Measurements from ENCODE around the gene SGMS1.
"Not testable (repeated sequence)": the region's sequence is repeated elsewhere in the genome, so short reads cannot be mapped to it uniquely, and the experiment has no call there.

Gene SGMS1

GRCh38 chr10:50272531-50272930 lies 351.2 kb downstream of the SGMS1 start:
- DNase-seq (ENCODE audit: low spot score): no peak
- no peaks in the 10 kb centered on the region for H3K9me3 ChIP-seq (replicated peaks in 1 of 2; ENCODE audit: control insufficient read depth in 2 of 2, insufficient read depth in 1 of 2, low read depth in 1 of 2, low read length in 2 of 2)
- H2AFZ ChIP-seq (ENCODE audit: low read length): no peak overlapping the region
- no peaks in the 10 kb centered on the region for H3K79me1 ChIP-seq (ENCODE audit: low read depth, low read length)
- H3K27me3 ChIP-seq (ENCODE audit: control insufficient read depth in 3 of 3, insufficient read depth in 3 of 3, low read depth in 1 of 3, low read length in 3 of 3): peaks cover 0 to 3% (median 0%) of the 10 kb centered on the region in 3 experiments
- no peak overlapping the region for H4K91ac ChIP-seq (ENCODE audit: low read depth, low read length, poor library complexity)
- H3K36me3 ChIP-seq (replicated peaks in 1 of 2; ENCODE audit: control insufficient read depth in 2 of 2, insufficient read depth in 2 of 2, low read length in 2 of 2): no peaks in the 10 kb centered on the region
- H3K27ac ChIP-seq (replicated peaks; ENCODE audit: low read length): no peak overlapping the region
- H3K18ac ChIP-seq (ENCODE audit: low read length): no peak overlapping the region
- no peaks in the 10 kb centered on the region for H3K4me1 ChIP-seq (ENCODE audit: control insufficient read depth in 2 of 2, insufficient read depth in 1 of 2, low read depth in 1 of 2, low read length in 2 of 2)
- H2BK120ac ChIP-seq (ENCODE audit: low read depth, low read length): no peak overlapping the region
- H3K14ac ChIP-seq (ENCODE audit: low read length): no peak overlapping the region
- no peak overlapping the region for H3K23ac ChIP-seq (ENCODE audit: low read depth, low read length, poor library complexity)
- no CpG with 5 or more reads among the region's 7 CpGs for WGBS, 2 donors (ENCODE audit: extremely low coverage in 2 of 2, insufficient read length in 2 of 2, insufficient replicate concordance in 1 of 2)
- no peak overlapping the region for H2AK5ac ChIP-seq (ENCODE audit: low read depth, low read length)
- H4K8ac ChIP-seq (ENCODE audit: low read depth, low read length): no peak overlapping the region
- H3K4ac ChIP-seq (ENCODE audit: low read length): no peak overlapping the region
- no peak overlapping the region for H3K4me3 ChIP-seq (ENCODE audit: low read length in 2 of 2)
- no peak overlapping the region for H2BK15ac ChIP-seq (ENCODE audit: low read length)
- no peak overlapping the region for H2BK5ac ChIP-seq (ENCODE audit: low read length)
- H2BK12ac ChIP-seq (ENCODE audit: low read length): no peak overlapping the region
- no peak overlapping the region for H3K4me2 ChIP-seq (ENCODE audit: insufficient read depth, low read length, poor library complexity, severe bottlenecking)
- no peak overlapping the region for H3K9ac ChIP-seq (ENCODE audit: low read depth, low read length, poor library complexity)

DNA sequence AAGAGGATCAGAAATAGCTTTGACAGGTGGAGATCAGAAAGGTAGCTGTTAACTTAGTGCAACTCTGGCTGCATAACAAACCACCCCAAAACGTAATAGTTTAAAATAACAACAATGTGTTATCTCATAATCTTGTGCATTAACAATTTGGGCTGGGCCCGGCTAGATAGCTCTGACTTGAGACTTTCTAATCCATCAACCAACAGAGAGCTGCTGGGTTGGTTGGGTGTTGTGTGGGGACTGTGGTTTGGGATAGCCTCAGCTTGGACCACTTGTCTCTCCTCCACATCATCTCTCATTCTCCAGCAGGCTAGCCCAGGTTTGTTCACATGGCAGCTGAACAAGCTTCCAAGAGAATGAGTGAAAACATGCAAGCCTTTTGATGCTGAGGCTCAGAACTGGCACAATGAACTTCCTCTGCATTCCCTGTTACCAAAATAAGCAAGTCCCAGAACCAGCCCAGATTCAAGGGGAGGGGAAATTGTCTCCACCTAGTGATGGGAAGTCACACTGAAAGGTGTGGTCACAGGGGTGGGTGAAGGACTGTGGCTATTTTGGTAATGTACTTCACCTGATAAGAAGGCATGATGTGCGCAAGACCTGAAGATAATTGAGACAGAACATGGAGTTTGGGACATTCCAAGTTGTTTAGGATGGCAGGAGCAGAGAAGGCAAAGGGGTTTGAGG lies 352.0 kb downstream of the SGMS1 start:
- H2BK120ac ChIP-seq (ENCODE audit: low read depth, low read length): no peak overlapping the region
- no peaks in the 10 kb centered on the region for H3K36me3 ChIP-seq (replicated peaks in 1 of 2; ENCODE audit: control insufficient read depth in 2 of 2, insufficient read depth in 2 of 2, low read length in 2 of 2)
- H3K79me1 ChIP-seq (ENCODE audit: low read depth, low read length): no peaks in the 10 kb centered on the region
- H3K4me1 ChIP-seq (ENCODE audit: control insufficient read depth in 2 of 2, insufficient read depth in 1 of 2, low read depth in 1 of 2, low read length in 2 of 2): no peaks in the 10 kb centered on the region
- no CpG with 5 or more reads among the region's 3 CpGs for WGBS, 2 donors (ENCODE audit: extremely low coverage in 2 of 2, insufficient read length in 2 of 2, insufficient replicate concordance in 1 of 2)
- H3K4me3 ChIP-seq (ENCODE audit: low read length in 2 of 2): no peak overlapping the region
- DNase-seq (ENCODE audit: low spot score): no peak
- H4K8ac ChIP-seq (ENCODE audit: low read depth, low read length): no peak overlapping the region
- H2AK5ac ChIP-seq (ENCODE audit: low read depth, low read length): no peak overlapping the region
- no peak overlapping the region for H3K4me2 ChIP-seq (ENCODE audit: insufficient read depth, low read length, poor library complexity, severe bottlenecking)
- no peak overlapping the region for H2AFZ ChIP-seq (ENCODE audit: low read length)
- H3K4ac ChIP-seq (ENCODE audit: low read length): no peak overlapping the region
- H2BK5ac ChIP-seq (ENCODE audit: low read length): no peak overlapping the region
- H2BK12ac ChIP-seq (ENCODE audit: low read length): no peak overlapping the region
- no peak overlapping the region for H3K18ac ChIP-seq (ENCODE audit: low read length)
- H4K91ac ChIP-seq (ENCODE audit: low read depth, low read length, poor library complexity): no peak overlapping the region
- H3K14ac ChIP-seq (ENCODE audit: low read length): no peak overlapping the region
- no peak overlapping the region for H2BK15ac ChIP-seq (ENCODE audit: low read length)
- no peak overlapping the region for H3K9ac ChIP-seq (ENCODE audit: low read depth, low read length, poor library complexity)
- H3K27me3 ChIP-seq (ENCODE audit: control insufficient read depth in 3 of 3, insufficient read depth in 3 of 3, low read depth in 1 of 3, low read length in 3 of 3): peaks cover 0 to 3% (median 0%) of the 10 kb centered on the region in 3 experiments
- no peak overlapping the region for H3K27ac ChIP-seq (replicated peaks; ENCODE audit: low read length)
- H3K23ac ChIP-seq (ENCODE audit: low read depth, low read length, poor library complexity): no peak overlapping the region
- H3K9me3 ChIP-seq (replicated peaks in 1 of 2; ENCODE audit: control insufficient read depth in 2 of 2, insufficient read depth in 1 of 2, low read depth in 1 of 2, low read length in 2 of 2): no peaks in the 10 kb centered on the region

DNA sequence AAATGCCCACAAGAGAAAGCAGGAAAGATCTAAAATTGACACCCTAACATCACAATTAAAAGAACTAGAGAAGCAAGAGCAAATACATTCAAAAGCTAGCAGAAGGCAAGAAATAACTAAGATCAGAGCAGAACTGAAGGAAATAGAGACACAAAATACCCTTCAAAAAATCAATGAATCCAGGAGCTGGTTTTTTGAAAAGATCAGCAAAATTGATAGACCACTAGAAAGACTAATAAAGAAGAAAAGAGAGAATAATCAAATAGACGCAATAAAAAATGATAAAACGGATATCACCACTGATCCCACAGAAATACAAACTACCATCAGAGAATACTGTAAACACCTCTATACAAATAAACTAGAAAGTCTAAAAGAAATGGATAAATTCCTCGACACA lies 355.9 kb downstream of the SGMS1 start:
- H4K91ac ChIP-seq (ENCODE audit: low read depth, low read length, poor library complexity); H3K79me1 ChIP-seq (ENCODE audit: low read depth, low read length); H2BK12ac ChIP-seq (ENCODE audit: low read length); H2BK120ac ChIP-seq (ENCODE audit: low read depth, low read length); DNase-seq (ENCODE audit: low spot score); H2BK5ac ChIP-seq (ENCODE audit: low read length); H3K4me1 ChIP-seq (ENCODE audit: control insufficient read depth in 2 of 2, insufficient read depth in 1 of 2, low read depth in 1 of 2, low read length in 2 of 2); H3K18ac ChIP-seq (ENCODE audit: low read length); H3K4ac ChIP-seq (ENCODE audit: low read length); H4K8ac ChIP-seq (ENCODE audit: low read depth, low read length); H3K36me3 ChIP-seq (replicated peaks in 1 of 2; ENCODE audit: control insufficient read depth in 2 of 2, insufficient read depth in 2 of 2, low read length in 2 of 2); H3K9me3 ChIP-seq (replicated peaks in 1 of 2; ENCODE audit: control insufficient read depth in 2 of 2, insufficient read depth in 1 of 2, low read depth in 1 of 2, low read length in 2 of 2); H2AFZ ChIP-seq (ENCODE audit: low read length); H3K23ac ChIP-seq (ENCODE audit: low read depth, low read length, poor library complexity); H3K4me2 ChIP-seq (ENCODE audit: insufficient read depth, low read length, poor library complexity, severe bottlenecking); H3K9ac ChIP-seq (ENCODE audit: low read depth, low read length, poor library complexity); H2AK5ac ChIP-seq (ENCODE audit: low read depth, low read length); H3K27me3 ChIP-seq (ENCODE audit: control insufficient read depth in 3 of 3, insufficient read depth in 3 of 3, low read depth in 1 of 3, low read length in 3 of 3); H3K4me3 ChIP-seq (ENCODE audit: low read length in 2 of 2); H2BK15ac ChIP-seq (ENCODE audit: low read length); H3K14ac ChIP-seq (ENCODE audit: low read length); H3K27ac ChIP-seq (replicated peaks; ENCODE audit: low read length): not testable (repeated sequence)
- WGBS, 2 donors (ENCODE audit: extremely low coverage in 2 of 2, insufficient read length in 2 of 2, insufficient replicate concordance in 1 of 2): no CpG with 5 or more reads among the region's 3 CpGs

- not testable (repeated sequence) for H4K8ac ChIP-seq (ENCODE audit: low read depth, low read length)
These were observed 361.1 kb downstream of the SGMS1 start for GRCh38 chr10:50262625-50263024.

More at GRCh38 chr10:50262625-50263024, 361.1 kb downstream of the SGMS1 start:
- H3K4ac ChIP-seq (ENCODE audit: low read length); H3K4me3 ChIP-seq (ENCODE audit: low read length in 2 of 2); H3K9me3 ChIP-seq (replicated peaks in 1 of 2; ENCODE audit: control insufficient read depth in 2 of 2, insufficient read depth in 1 of 2, low read depth in 1 of 2, low read length in 2 of 2); H3K4me2 ChIP-seq (ENCODE audit: insufficient read depth, low read length, poor library complexity, severe bottlenecking); H3K23ac ChIP-seq (ENCODE audit: low read depth, low read length, poor library complexity); H2AFZ ChIP-seq (ENCODE audit: low read length); H2BK5ac ChIP-seq (ENCODE audit: low read length); H3K9ac ChIP-seq (ENCODE audit: low read depth, low read length, poor library complexity); H2BK120ac ChIP-seq (ENCODE audit: low read depth, low read length); DNase-seq (ENCODE audit: low spot score); H3K27ac ChIP-seq (replicated peaks; ENCODE audit: low read length); H4K91ac ChIP-seq (ENCODE audit: low read depth, low read length, poor library complexity); H3K79me1 ChIP-seq (ENCODE audit: low read depth, low read length); H3K36me3 ChIP-seq (replicated peaks in 1 of 2; ENCODE audit: control insufficient read depth in 2 of 2, insufficient read depth in 2 of 2, low read length in 2 of 2); H3K18ac ChIP-seq (ENCODE audit: low read length); H3K27me3 ChIP-seq (ENCODE audit: control insufficient read depth in 3 of 3, insufficient read depth in 3 of 3, low read depth in 1 of 3, low read length in 3 of 3); H2BK12ac ChIP-seq (ENCODE audit: low read length); H3K14ac ChIP-seq (ENCODE audit: low read length); H3K4me1 ChIP-seq (ENCODE audit: control insufficient read depth in 2 of 2, insufficient read depth in 1 of 2, low read depth in 1 of 2, low read length in 2 of 2); H2BK15ac ChIP-seq (ENCODE audit: low read length); H2AK5ac ChIP-seq (ENCODE audit: low read depth, low read length): not testable (repeated sequence)
- WGBS, 2 donors (ENCODE audit: extremely low coverage in 2 of 2, insufficient read length in 2 of 2, insufficient replicate concordance in 1 of 2): no CpG with 5 or more reads among the region's 10 CpGs
